Endothelial cell of umbilical vein (primary cell): ENCODE results near the gene PTBP2.

Experiments
- EZH2 ChIP-seq: IDR thresholded peaks from 2 replicates; pipeline ENCODE4 v1.6.1; 2012; ENCODE audit warnings: borderline replicate concordance, low read depth, mild to moderate bottlenecking, moderate library complexity, low read length, inconsistent platforms; ENCODE audit not compliant: severe bottlenecking
- FOS ChIP-seq: IDR thresholded peaks from 2 replicates; pipeline ENCODE4 v1.6.1; 2011; ENCODE audit warnings: mild to moderate bottlenecking, low read length, moderate library complexity, borderline replicate concordance; ENCODE audit not compliant: insufficient read depth
- JUN ChIP-seq: IDR thresholded peaks from 2 replicates; pipeline ENCODE4 v1.6.1; 2011; ENCODE audit warnings: borderline replicate concordance, low read depth; ENCODE audit not compliant: insufficient read length, insufficient read depth
- POLR2A ChIP-seq: IDR thresholded peaks from 2 replicates; pipeline ENCODE4 v1.6.1; 2012; ENCODE audit warnings: low read depth, mild to moderate bottlenecking, control low read depth, low read length
- POLR2AphosphoS5 ChIP-seq: IDR thresholded peaks from 2 replicates; pipeline ENCODE4 v1.6.1; 2012; ENCODE audit warnings: low read depth, mild to moderate bottlenecking, control low read depth, low read length, moderate library complexity; ENCODE audit not compliant: insufficient read depth
- TF ChIP-seq, protein P1 (sequence below), 2 donors: IDR thresholded peaks; 1 replicate in 1 of 2; 2 replicates in 1 of 2; pipeline ENCODE4 v1.5.1; 2011; ENCODE audit warnings: low read length in 2 of 2, mild to moderate bottlenecking in 2 of 2, moderate library complexity in 2 of 2, control low read depth in 1 of 2, inconsistent platforms in 1 of 2, low read depth in 1 of 2; ENCODE audit not compliant: insufficient read depth in 1 of 2; ENCODE audit errors: extremely low read depth in 1 of 2
- TF ChIP-seq, protein P2 (sequence below): IDR thresholded peaks from 2 replicates; pipeline ENCODE4 v1.6.1; 2011; ENCODE audit not compliant: insufficient read depth, insufficient read length

DNA sequence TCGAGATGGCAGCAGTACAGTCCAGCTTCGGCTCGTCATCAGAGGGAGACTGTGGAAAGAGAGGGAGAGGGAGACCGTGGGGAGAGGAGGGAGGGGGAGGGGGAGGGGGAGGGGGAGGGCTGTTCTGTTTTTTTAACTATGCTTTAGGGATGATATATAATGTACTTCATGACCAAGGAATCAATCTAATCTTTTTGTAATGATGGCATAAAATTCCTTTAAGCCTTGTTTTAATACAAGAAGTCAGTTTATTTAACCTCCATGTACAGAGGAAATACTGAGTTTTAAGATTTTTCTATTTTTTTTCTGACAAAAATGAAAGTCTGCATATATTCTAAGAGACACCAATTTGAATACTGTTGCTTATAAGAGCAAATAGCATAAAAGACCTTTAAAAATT, 41.9 kb downstream of the PTBP2 start:
- TF ChIP-seq POLR2A (no peak), POLR2AphosphoS5 (no peak), FOS (no peak), EZH2 (no peak), JUN (no peak)
- TF ChIP-seq, protein P1, sequence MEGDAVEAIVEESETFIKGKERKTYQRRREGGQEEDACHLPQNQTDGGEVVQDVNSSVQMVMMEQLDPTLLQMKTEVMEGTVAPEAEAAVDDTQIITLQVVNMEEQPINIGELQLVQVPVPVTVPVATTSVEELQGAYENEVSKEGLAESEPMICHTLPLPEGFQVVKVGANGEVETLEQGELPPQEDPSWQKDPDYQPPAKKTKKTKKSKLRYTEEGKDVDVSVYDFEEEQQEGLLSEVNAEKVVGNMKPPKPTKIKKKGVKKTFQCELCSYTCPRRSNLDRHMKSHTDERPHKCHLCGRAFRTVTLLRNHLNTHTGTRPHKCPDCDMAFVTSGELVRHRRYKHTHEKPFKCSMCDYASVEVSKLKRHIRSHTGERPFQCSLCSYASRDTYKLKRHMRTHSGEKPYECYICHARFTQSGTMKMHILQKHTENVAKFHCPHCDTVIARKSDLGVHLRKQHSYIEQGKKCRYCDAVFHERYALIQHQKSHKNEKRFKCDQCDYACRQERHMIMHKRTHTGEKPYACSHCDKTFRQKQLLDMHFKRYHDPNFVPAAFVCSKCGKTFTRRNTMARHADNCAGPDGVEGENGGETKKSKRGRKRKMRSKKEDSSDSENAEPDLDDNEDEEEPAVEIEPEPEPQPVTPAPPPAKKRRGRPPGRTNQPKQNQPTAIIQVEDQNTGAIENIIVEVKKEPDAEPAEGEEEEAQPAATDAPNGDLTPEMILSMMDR (IDR thresholded peaks at IDR 0.05; ENCODE audit: extremely low read depth in 1 of 2, insufficient read depth in 1 of 2, low read depth in 1 of 2, low read length in 2 of 2): no peak
- TF ChIP-seq, protein P2, sequence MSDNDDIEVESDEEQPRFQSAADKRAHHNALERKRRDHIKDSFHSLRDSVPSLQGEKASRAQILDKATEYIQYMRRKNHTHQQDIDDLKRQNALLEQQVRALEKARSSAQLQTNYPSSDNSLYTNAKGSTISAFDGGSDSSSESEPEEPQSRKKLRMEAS: no peak
